ENCODE results near the gene AQP9. TPM values are rescaled to one million over a fixed set of nuclear protein-coding genes. Genes with fewer than 3 reads are reported as not detected.
"Not testable (repeated sequence)": the region's sequence is repeated elsewhere in the genome, so short reads cannot be mapped to it uniquely, and the experiment has no call there.

The AQP9 gene
- total RNA-seq, 1 donor from 2014 or later = not detected

DNA sequence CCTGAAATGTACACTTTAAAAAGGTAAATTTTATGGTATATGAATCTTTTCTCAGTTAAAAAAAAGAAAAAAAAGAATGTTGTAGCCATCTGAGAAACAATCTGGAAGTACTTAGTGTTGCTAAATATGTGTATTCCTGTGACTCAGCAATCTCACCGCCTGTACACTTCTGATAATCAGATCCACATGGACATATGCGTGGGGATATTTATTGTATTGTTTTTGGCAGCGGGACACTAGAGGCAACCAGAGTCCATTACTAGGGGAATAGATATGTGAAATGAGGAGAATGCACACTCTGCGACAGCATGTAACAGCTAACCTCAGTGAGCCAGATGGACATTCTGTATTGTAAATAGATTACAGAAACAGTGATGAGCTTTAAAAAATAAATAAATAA, 65.4 kb downstream of the AQP9 start:
- no peak for DNase-seq (ENCODE audit: low spot score, unreplicated experiment)
- Mint-ChIP-seq H3K27ac (no peak overlapping the region), H3K27me3 (no peaks in the 10 kb centered on the region), H3K36me3 (ENCODE audit: insufficient read depth) (no peaks in the 10 kb centered on the region), H3K4me1 (ENCODE audit: low read depth) (no peaks in the 10 kb centered on the region), H3K9me3 (ENCODE audit: low read depth) (no peaks in the 10 kb centered on the region), H3K4me3 (ENCODE audit: low read depth) (no peak overlapping the region)
- no peak for TF ChIP-seq CTCF (IDR thresholded peaks at IDR 0.05; ENCODE audit: unreplicated experiment)

DNA sequence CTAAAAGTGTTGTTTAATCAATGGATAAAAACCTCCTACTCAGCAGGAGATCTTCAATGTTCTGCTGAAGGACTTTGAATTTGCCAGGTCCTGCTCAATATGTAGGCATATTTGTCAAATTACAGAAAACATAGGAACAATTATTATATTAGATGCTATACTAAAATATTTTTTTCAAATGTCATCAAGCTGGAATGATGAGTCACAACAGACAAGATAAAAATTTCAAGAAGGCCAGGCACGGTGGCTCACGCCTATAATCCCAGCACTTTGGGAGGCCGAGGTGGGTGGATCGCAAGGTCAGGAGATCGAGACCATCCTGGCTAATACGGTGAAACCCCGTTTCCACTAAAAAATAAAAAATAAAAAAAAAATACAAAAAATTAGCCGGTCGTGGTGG, 68.0 kb downstream of the AQP9 start:
- H3K4me1 Mint-ChIP-seq (ENCODE audit: low read depth) = no peaks in the 10 kb centered on the region
- TF ChIP-seq CTCF (IDR thresholded peaks at IDR 0.05; ENCODE audit: unreplicated experiment) = no peak

GRCh38 chr15:58208217-58208616, 70.0 kb downstream of the AQP9 start:
- not testable (repeated sequence) for DNase-seq (ENCODE audit: low spot score, unreplicated experiment); H3K4me1 Mint-ChIP-seq (ENCODE audit: low read depth); H3K9me3 Mint-ChIP-seq (ENCODE audit: low read depth); H3K27ac Mint-ChIP-seq; H3K27me3 Mint-ChIP-seq; H3K36me3 Mint-ChIP-seq (ENCODE audit: insufficient read depth); H3K4me3 Mint-ChIP-seq (ENCODE audit: low read depth)

More for the DNA sequence above, 68.0 kb downstream of the AQP9 start:
- Mint-ChIP-seq H3K27me3 (no peaks in the 10 kb centered on the region), H3K9me3 (ENCODE audit: low read depth) (no peaks in the 10 kb centered on the region), H3K27ac (no peak overlapping the region), H3K4me3 (ENCODE audit: low read depth) (no peak overlapping the region), H3K36me3 (ENCODE audit: insufficient read depth) (no peaks in the 10 kb centered on the region)
- DNase-seq (ENCODE audit: low spot score, unreplicated experiment) = no peak

GRCh38 chr15:58209007-58209481, 70.9 kb downstream of the AQP9 start:
- DNase-seq (ENCODE audit: low spot score, unreplicated experiment); H3K4me1 Mint-ChIP-seq (ENCODE audit: low read depth); H3K36me3 Mint-ChIP-seq (ENCODE audit: insufficient read depth); H3K4me3 Mint-ChIP-seq (ENCODE audit: low read depth); H3K9me3 Mint-ChIP-seq (ENCODE audit: low read depth); H3K27me3 Mint-ChIP-seq; H3K27ac Mint-ChIP-seq: not testable (repeated sequence)

DNA sequence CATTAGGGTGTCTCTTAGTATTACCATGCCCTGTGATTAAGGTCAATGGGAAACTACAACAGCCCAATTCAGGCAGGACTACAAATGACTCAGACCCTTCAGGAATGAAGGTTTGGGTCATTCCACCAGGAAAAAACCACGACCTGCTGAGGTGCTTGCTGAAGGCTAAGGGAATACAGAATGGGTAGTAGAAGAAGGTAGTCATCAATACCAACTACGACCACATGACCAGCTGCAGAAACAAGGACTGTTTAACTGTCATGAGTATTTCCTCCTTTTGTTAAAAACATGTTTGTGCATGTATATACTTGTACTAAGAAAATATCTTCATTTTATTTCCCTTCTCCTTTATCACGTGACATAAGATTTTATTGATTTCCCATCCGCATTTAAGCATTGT, 71.8 kb downstream of the AQP9 start:
- H3K27ac Mint-ChIP-seq; H3K4me3 Mint-ChIP-seq (ENCODE audit: low read depth); DNase-seq (ENCODE audit: low spot score, unreplicated experiment); H3K27me3 Mint-ChIP-seq; H3K36me3 Mint-ChIP-seq (ENCODE audit: insufficient read depth); H3K9me3 Mint-ChIP-seq (ENCODE audit: low read depth); H3K4me1 Mint-ChIP-seq (ENCODE audit: low read depth): not testable (repeated sequence)

DNA sequence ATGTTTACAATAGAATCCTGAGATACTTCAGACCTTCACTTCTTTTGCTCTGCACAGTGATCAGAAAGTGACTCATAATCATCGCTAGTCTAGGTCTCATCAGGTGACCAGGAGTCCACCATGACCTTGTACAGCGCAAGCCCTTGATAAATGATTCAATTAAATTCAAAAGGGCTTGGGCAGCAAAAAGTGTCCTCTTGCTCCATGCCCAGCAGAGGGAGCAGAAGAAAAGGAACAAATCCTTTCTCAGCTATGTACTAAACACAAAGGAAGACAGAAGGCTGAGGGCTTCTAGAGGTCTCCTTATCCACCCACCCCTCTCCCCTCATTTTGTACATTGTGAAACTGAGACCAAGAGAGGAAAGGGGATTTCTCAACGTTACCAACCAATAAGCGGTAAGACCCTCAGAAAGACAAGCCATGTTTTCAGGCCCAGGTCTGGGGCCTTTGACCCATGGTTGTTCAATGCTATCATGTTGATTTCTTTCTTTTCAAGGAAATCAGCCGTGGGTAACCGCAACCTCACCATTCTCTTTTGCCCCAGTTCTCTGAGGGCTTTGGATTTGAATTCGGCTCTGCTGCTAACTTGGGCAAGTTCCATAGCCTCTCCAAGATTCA, 74.8 kb downstream of the AQP9 start:
- TF ChIP-seq CTCF (IDR thresholded peaks at IDR 0.05; ENCODE audit: unreplicated experiment) = peak; percentile 62
- Mint-ChIP-seq H3K36me3 (ENCODE audit: insufficient read depth) (no peaks in the 10 kb centered on the region), H3K27me3 (no peaks in the 10 kb centered on the region), H3K4me3 (ENCODE audit: low read depth) (no peak overlapping the region), H3K4me1 (ENCODE audit: low read depth) (no peaks in the 10 kb centered on the region), H3K27ac (no peak overlapping the region), H3K9me3 (ENCODE audit: low read depth) (no peaks in the 10 kb centered on the region)
- no peak for DNase-seq (ENCODE audit: low spot score, unreplicated experiment)

- no peak for DNase-seq (ENCODE audit: low spot score, unreplicated experiment)
- Mint-ChIP-seq H3K4me3 (ENCODE audit: low read depth) (no peak overlapping the region), H3K4me1 (ENCODE audit: low read depth) (no peaks in the 10 kb centered on the region), H3K9me3 (ENCODE audit: low read depth) (no peaks in the 10 kb centered on the region), H3K36me3 (ENCODE audit: insufficient read depth) (no peaks in the 10 kb centered on the region), H3K27me3 (no peaks in the 10 kb centered on the region), H3K27ac (no peak overlapping the region)
- TF ChIP-seq CTCF (IDR thresholded peaks at IDR 0.05; ENCODE audit: unreplicated experiment) = no peak
Measured at GRCh38 chr15:58213587-58214338, 75.6 kb downstream of the AQP9 start.
